Body of pancreas (tissue), 4 donors: Measurements from ENCODE around the gene MOG.

Experiments
- POLR2A ChIP-seq, 3 donors: fragments of 450-650 bp; IDR thresholded peaks; one replicate each; pipeline ENCODE4 v1.6.1; 2016; ENCODE audit warnings: antibody characterized with exemption in 3 of 3, mild to moderate bottlenecking in 2 of 3
- TF ChIP-seq, protein P1 (sequence below), 7 experiments: fragments of 450-650 bp in 4 of 7; fragments of 200-600 bp in 3 of 7; sonication (generic) in 3 of 7; IDR thresholded peaks; one replicate each; pipeline ENCODE4 v1.5.1; 2016 to 2019; ENCODE audit warnings: antibody characterized with exemption in 7 of 7

GRCh38 chr6:29709188-29709587, 52.3 kb downstream of the MOG start:
- TF ChIP-seq, protein P1, sequence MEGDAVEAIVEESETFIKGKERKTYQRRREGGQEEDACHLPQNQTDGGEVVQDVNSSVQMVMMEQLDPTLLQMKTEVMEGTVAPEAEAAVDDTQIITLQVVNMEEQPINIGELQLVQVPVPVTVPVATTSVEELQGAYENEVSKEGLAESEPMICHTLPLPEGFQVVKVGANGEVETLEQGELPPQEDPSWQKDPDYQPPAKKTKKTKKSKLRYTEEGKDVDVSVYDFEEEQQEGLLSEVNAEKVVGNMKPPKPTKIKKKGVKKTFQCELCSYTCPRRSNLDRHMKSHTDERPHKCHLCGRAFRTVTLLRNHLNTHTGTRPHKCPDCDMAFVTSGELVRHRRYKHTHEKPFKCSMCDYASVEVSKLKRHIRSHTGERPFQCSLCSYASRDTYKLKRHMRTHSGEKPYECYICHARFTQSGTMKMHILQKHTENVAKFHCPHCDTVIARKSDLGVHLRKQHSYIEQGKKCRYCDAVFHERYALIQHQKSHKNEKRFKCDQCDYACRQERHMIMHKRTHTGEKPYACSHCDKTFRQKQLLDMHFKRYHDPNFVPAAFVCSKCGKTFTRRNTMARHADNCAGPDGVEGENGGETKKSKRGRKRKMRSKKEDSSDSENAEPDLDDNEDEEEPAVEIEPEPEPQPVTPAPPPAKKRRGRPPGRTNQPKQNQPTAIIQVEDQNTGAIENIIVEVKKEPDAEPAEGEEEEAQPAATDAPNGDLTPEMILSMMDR (IDR thresholded peaks at IDR 0.05): no peak
- TF ChIP-seq POLR2A (IDR thresholded peaks at IDR 0.05): no peak
